ENCODE measurements around the gene USP46. TPM values are rescaled to one million over a fixed set of nuclear protein-coding genes. Genes with fewer than 3 reads are reported as not detected.

USP46 gene
- total and polyA plus RNA-seq, 2 of the 13 experiments (the other 11 are each of a cell fraction or from before 2014, with no cell fraction given): 4.7 to 17.4 TPM

DNA sequence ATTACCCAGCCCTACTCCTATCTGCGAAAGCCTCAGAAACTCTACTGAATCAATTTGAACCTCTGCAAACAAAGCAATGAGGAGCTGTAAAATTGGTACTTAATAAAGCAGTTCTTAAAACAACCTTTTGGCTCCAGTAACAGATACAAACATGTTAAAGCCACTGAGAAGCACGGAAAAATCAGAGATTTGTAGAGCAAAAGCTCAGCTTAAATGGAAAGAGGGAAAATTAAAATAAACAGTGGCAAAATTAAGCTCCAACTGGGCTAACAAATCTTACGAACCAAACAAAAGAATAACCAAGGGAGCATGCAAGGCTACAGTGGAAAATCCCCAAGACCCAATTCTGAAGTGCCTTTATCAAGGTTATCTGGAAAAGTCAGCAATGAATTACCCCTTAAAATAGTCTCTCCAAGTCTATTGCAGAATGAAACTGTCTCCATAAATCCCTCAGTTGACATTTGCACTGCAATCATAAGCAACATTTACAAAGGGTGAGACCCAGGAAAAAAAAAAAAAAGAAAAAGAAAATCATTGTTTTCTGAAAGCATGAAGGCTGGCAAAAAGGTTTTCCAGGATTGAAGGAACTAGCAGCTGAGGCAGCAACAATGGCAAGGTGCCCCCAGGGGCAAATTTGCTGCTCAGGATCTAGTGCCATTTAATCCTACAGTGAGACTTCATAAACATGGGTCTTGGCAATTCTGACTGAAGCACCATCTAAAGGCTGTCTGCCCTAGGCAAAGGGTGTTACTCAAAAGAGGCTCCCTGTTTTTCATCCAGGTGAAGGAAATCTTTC, 40.1 kb downstream of the USP46 start:
- FAIRE-seq (no peak), DNase-seq (ENCODE audit: low spot score) (no peak), ATAC-seq (no peak)
- Histone ChIP-seq H3K4me2 (ENCODE audit: low read depth, low read length) (no peak overlapping the region), H3K27ac (ENCODE audit: extremely low read length, insufficient read depth, low read length) (no peak overlapping the region), H3K79me2 (ENCODE audit: insufficient read depth, low read length) (no peaks in the 10 kb centered on the region), H3K27me3 (ENCODE audit: control insufficient read depth in 1 of 2, insufficient read depth in 2 of 2, low read length in 2 of 2) (no peaks in the 10 kb centered on the region), H3K4me1 (ENCODE audit: insufficient read depth, low read length) (no peaks in the 10 kb centered on the region), H3K4me3 (replicated peaks in 1 of 3; ENCODE audit: insufficient read depth in 1 of 3, low read depth in 2 of 3, low read length in 3 of 3) (no peak overlapping the region), H3K36me3 (replicated peaks in 1 of 2; ENCODE audit: control insufficient read depth in 1 of 2, insufficient read depth in 2 of 2, low read length in 2 of 2) (peaks cover 0 to 5% of the 10 kb centered on the region in 2 experiments; a peak in 2 of 5 replicates), H2AFZ (ENCODE audit: low read length) (no peak overlapping the region), H3K9ac (ENCODE audit: insufficient read depth, low read depth, low read length) (no peak overlapping the region), H4K20me1 (ENCODE audit: insufficient read depth, low read length) (no peaks in the 10 kb centered on the region), H3K9me3 (ENCODE audit: low read length) (no peaks in the 10 kb centered on the region)
- TF ChIP-seq, protein P1, sequence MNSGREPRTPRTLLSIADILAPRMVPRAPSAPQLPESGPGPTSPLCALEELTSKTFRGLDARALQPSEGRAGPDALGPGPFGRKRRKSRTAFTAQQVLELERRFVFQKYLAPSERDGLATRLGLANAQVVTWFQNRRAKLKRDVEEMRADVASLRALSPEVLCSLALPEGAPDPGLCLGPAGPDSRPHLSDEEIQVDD (CRISPR knock-in tag; IDR thresholded peaks at IDR 0.05; ENCODE audit: borderline replicate concordance): no peak
- TF ChIP-seq ZNF34 (CRISPR knock-in tag; IDR thresholded peaks at IDR 0.05; ENCODE audit: borderline replicate concordance): no peak
- TF ChIP-seq REL (CRISPR knock-in tag; conservative IDR thresholded peaks at IDR 0.05): no peak
- TF ChIP-seq IRF2 (CRISPR knock-in tag; IDR thresholded peaks at IDR 0.05): no peak
- TF ChIP-seq TBX2 (CRISPR knock-in tag; IDR thresholded peaks at IDR 0.05; ENCODE audit: borderline replicate concordance): no peak
- no peak for TF ChIP-seq KDM4B (CRISPR knock-in tag; IDR thresholded peaks at IDR 0.05)
- no peak for TF ChIP-seq NR2C2 (CRISPR knock-in tag; IDR thresholded peaks at IDR 0.05; ENCODE audit: borderline replicate concordance)
- no peak for TF ChIP-seq ZNF781 (CRISPR knock-in tag; IDR thresholded peaks at IDR 0.05; ENCODE audit: borderline replicate concordance, not compliant biosample characterization)
- TF ChIP-seq, protein P2, sequence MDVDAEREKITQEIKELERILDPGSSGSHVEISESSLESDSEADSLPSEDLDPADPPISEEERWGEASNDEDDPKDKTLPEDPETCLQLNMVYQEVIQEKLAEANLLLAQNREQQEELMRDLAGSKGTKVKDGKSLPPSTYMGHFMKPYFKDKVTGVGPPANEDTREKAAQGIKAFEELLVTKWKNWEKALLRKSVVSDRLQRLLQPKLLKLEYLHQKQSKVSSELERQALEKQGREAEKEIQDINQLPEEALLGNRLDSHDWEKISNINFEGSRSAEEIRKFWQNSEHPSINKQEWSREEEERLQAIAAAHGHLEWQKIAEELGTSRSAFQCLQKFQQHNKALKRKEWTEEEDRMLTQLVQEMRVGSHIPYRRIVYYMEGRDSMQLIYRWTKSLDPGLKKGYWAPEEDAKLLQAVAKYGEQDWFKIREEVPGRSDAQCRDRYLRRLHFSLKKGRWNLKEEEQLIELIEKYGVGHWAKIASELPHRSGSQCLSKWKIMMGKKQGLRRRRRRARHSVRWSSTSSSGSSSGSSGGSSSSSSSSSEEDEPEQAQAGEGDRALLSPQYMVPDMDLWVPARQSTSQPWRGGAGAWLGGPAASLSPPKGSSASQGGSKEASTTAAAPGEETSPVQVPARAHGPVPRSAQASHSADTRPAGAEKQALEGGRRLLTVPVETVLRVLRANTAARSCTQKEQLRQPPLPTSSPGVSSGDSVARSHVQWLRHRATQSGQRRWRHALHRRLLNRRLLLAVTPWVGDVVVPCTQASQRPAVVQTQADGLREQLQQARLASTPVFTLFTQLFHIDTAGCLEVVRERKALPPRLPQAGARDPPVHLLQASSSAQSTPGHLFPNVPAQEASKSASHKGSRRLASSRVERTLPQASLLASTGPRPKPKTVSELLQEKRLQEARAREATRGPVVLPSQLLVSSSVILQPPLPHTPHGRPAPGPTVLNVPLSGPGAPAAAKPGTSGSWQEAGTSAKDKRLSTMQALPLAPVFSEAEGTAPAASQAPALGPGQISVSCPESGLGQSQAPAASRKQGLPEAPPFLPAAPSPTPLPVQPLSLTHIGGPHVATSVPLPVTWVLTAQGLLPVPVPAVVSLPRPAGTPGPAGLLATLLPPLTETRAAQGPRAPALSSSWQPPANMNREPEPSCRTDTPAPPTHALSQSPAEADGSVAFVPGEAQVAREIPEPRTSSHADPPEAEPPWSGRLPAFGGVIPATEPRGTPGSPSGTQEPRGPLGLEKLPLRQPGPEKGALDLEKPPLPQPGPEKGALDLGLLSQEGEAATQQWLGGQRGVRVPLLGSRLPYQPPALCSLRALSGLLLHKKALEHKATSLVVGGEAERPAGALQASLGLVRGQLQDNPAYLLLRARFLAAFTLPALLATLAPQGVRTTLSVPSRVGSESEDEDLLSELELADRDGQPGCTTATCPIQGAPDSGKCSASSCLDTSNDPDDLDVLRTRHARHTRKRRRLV (CRISPR knock-in tag; IDR thresholded peaks at IDR 0.05): no peak
- no peak for TF ChIP-seq ZNF562 (CRISPR knock-in tag; IDR thresholded peaks at IDR 0.05; ENCODE audit: borderline replicate concordance)
- TF ChIP-seq SMYD3 (CRISPR knock-in tag; IDR thresholded peaks at IDR 0.05): no peak
- TF ChIP-seq ZNF792 (CRISPR knock-in tag; IDR thresholded peaks at IDR 0.05): no peak
- intact Hi-C loops (cut with micrococcal nuclease; ENCODE audit: unreplicated experiment): no loop called here
- no TSS peak for BruUV-seq (replicated peaks)
- ChIA-PET POLR2A (no interaction called here), CTCF (ENCODE audit: low intra/inter-chr PET ratio, low total read pairs) (no interaction called here)
- in situ Hi-C loops (cut with HindIII; ENCODE audit: extremely low pct_ligation_motif_present, low pct_unique_long_range_greater_than_20kb): no loop called here
- WGBS (ENCODE audit: low lambda C conversion rate): 95% methylated on average over 3 of the region's 3 CpGs

Measured in HepG2 (cell line).